ENCODE data around the gene OPCML. TPM values are rescaled to one million over a fixed set of nuclear protein-coding genes. Genes with fewer than 3 reads are reported as not detected.

The OPCML gene
- total RNA-seq, 1 donor from 2014 or later = 4.1 TPM

DNA sequence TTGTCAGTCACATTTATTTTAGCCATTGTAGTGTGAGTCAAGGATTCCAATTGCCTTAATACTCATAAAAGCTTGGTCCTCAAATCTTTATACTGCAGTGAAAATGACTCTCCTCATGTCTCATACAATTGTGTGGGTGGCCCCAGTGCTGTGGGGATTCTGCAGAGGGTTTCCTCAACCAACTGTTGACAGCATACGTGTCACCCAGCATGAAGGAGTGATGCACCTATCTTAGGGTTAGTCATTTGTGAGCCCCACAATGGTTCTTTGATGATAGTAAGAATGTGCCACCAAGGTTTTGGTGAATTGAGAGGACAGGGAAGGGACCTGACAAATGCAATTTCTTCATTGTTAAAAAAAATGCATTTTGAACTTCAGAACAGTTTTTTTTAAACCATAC, 1046.2 kb downstream of the OPCML start:
- Mint-ChIP-seq H3K4me3 (ENCODE audit: unreplicated experiment) (no peak overlapping the region), H3K27me3 (ENCODE audit: unreplicated experiment) (peaks cover 2% of the 10 kb centered on the region), H3K36me3 (ENCODE audit: low read depth, unreplicated experiment) (no peaks in the 10 kb centered on the region), H3K9me3 (ENCODE audit: unreplicated experiment) (no peaks in the 10 kb centered on the region), H3K4me1 (ENCODE audit: unreplicated experiment) (no peaks in the 10 kb centered on the region), H3K27ac (ENCODE audit: unreplicated experiment) (no peak overlapping the region)
- TF ChIP-seq, protein P1, sequence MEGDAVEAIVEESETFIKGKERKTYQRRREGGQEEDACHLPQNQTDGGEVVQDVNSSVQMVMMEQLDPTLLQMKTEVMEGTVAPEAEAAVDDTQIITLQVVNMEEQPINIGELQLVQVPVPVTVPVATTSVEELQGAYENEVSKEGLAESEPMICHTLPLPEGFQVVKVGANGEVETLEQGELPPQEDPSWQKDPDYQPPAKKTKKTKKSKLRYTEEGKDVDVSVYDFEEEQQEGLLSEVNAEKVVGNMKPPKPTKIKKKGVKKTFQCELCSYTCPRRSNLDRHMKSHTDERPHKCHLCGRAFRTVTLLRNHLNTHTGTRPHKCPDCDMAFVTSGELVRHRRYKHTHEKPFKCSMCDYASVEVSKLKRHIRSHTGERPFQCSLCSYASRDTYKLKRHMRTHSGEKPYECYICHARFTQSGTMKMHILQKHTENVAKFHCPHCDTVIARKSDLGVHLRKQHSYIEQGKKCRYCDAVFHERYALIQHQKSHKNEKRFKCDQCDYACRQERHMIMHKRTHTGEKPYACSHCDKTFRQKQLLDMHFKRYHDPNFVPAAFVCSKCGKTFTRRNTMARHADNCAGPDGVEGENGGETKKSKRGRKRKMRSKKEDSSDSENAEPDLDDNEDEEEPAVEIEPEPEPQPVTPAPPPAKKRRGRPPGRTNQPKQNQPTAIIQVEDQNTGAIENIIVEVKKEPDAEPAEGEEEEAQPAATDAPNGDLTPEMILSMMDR (IDR thresholded peaks at IDR 0.05; ENCODE audit: unreplicated experiment) = no peak
- no peak for DNase-seq (ENCODE audit: low spot score)

DNA sequence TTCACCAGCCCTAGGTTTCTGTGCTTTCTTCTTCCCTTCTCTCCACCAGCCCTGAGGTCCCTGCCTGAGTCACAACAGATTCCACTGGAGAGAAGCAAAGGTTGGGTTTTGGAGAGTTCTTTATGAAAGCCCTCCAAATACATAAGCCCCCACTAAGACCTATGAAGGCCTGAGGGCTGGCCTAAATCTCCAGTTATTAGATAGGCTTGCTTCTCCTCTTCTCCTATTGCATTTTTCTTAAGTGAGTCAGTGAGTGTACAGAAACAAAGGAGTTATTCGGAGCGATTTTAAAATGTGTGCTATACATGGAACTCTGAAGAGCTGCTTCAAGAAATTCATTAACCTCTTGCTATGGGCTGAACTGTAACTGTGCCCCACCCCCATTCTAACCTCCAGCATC, 1057.3 kb downstream of the OPCML start:
- no peak overlapping the region for H3K4me3 Mint-ChIP-seq (ENCODE audit: unreplicated experiment)
- H3K4me1 Mint-ChIP-seq (ENCODE audit: unreplicated experiment) = no peaks in the 10 kb centered on the region
- no peaks in the 10 kb centered on the region for H3K9me3 Mint-ChIP-seq (ENCODE audit: unreplicated experiment)
- no peak overlapping the region for H3K27ac Mint-ChIP-seq (ENCODE audit: unreplicated experiment)
- H3K36me3 Mint-ChIP-seq (ENCODE audit: low read depth, unreplicated experiment) = no peaks in the 10 kb centered on the region
- H3K27me3 Mint-ChIP-seq (ENCODE audit: unreplicated experiment) = no peaks in the 10 kb centered on the region
- TF ChIP-seq, protein P1 (IDR thresholded peaks at IDR 0.05; ENCODE audit: unreplicated experiment) = no peak
- DNase-seq (ENCODE audit: low spot score) = no peak

DNA sequence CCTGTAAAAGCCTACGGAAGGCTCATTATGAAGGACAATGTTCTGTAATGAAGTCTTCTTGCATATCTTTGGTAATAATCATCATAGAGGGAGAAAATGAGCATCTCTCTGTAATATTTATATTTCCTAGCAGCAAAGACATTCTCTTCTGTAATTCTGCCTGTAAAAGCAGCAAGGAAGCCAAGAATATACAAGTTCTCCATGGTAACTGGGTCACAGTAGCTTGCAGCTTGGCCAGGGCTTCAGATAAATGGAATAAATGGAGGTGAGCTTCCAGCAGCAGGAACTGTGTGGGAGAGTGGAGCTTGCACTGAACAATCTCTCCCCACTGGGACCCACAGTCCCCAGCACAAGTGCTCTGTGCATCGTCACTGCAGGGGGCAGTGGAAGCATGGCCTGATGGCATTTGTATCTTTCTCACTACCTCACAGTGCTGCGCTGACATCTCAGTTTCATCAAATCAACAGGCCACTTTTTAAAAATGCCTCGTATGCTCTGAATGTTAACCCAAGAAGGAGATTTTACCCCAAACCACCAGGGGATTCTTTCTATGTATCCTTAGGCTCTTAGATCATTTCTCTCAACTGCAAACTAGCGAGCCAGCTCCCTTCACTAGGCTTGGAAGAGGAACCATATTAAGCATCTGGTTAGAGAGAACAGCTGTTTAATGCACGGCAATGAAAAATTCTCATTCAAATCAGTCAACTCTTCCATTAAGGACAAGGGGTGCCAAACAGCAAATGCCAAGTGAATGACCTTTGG, 1059.7 kb downstream of the OPCML start:
- no peaks in the 10 kb centered on the region for H3K4me1 Mint-ChIP-seq (ENCODE audit: unreplicated experiment)
- H3K9me3 Mint-ChIP-seq (ENCODE audit: unreplicated experiment) = no peaks in the 10 kb centered on the region
- H3K4me3 Mint-ChIP-seq (ENCODE audit: unreplicated experiment) = no peak overlapping the region
- no peak overlapping the region for H3K27ac Mint-ChIP-seq (ENCODE audit: unreplicated experiment)
- H3K36me3 Mint-ChIP-seq (ENCODE audit: low read depth, unreplicated experiment) = no peaks in the 10 kb centered on the region
- DNase-seq (ENCODE audit: low spot score) = no peak
- TF ChIP-seq, protein P1 (IDR thresholded peaks at IDR 0.05; ENCODE audit: unreplicated experiment) = no peak
- no peaks in the 10 kb centered on the region for H3K27me3 Mint-ChIP-seq (ENCODE audit: unreplicated experiment)

DNA sequence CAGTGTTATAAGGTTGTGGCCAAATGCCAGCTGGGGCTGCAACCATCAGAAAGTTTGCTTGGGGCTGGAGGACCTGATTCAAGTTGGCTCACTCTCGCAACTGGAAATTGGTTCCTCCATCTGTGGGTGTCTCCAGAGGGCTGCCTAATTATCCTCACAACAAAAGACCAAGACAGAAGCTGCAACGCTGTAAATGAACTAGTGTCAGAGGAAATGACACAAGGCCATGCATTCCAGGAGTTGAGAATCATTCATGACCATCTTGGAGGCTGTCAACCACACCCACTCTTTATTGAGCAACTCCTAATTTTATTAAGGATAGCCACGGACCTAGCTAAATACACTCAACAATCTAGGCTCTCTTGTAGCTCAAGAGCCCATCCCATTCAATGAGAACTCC, 1060.8 kb downstream of the OPCML start:
- no peak overlapping the region for H3K27ac Mint-ChIP-seq (ENCODE audit: unreplicated experiment)
- DNase-seq (ENCODE audit: low spot score) = no peak
- no peak overlapping the region for H3K4me3 Mint-ChIP-seq (ENCODE audit: unreplicated experiment)
- no peaks in the 10 kb centered on the region for H3K27me3 Mint-ChIP-seq (ENCODE audit: unreplicated experiment)
- H3K9me3 Mint-ChIP-seq (ENCODE audit: unreplicated experiment) = no peaks in the 10 kb centered on the region
- TF ChIP-seq, protein P1 (IDR thresholded peaks at IDR 0.05; ENCODE audit: unreplicated experiment) = no peak
- H3K36me3 Mint-ChIP-seq (ENCODE audit: low read depth, unreplicated experiment) = no peaks in the 10 kb centered on the region
- peaks cover 8% of the 10 kb centered on the region for H3K4me1 Mint-ChIP-seq (ENCODE audit: unreplicated experiment)

DNA sequence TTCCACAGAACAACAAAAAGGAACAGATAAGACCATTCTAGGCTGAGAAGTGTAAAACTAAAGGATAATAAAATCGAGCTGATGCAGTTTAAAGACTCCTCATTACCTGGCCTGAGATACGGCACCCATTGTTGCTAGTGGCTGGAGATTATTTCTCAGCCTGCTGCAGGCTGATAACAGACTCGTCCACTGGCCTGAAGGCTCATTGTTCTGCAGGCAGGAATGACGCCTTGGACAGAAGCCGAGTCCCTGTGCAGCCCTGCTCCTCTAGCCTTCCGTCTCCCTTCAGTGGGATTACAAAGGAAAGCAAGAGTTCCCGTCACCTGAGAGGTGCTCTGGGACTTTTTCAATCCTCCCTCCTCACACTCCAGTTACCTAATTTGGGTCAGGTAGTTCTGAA, 1065.3 kb downstream of the OPCML start:
- TF ChIP-seq, protein P1 (IDR thresholded peaks at IDR 0.05; ENCODE audit: unreplicated experiment) = no peak

More for the DNA sequence above, 1065.3 kb downstream of the OPCML start:
- H3K4me1 Mint-ChIP-seq (ENCODE audit: unreplicated experiment) = peaks cover 8% of the 10 kb centered on the region
- no peak overlapping the region for H3K4me3 Mint-ChIP-seq (ENCODE audit: unreplicated experiment)
- no peaks in the 10 kb centered on the region for H3K27me3 Mint-ChIP-seq (ENCODE audit: unreplicated experiment)
- no peaks in the 10 kb centered on the region for H3K9me3 Mint-ChIP-seq (ENCODE audit: unreplicated experiment)
- peak overlapping the region; percentile 27 for H3K27ac Mint-ChIP-seq (ENCODE audit: unreplicated experiment)
- H3K36me3 Mint-ChIP-seq (ENCODE audit: low read depth, unreplicated experiment) = no peaks in the 10 kb centered on the region
- peak; percentile 22 for DNase-seq (ENCODE audit: low spot score)
